AG08396 (cell line): ENCODE results near the gene BSG.
"Not testable (repeated sequence)": the region's sequence is repeated elsewhere in the genome, so short reads cannot be mapped to it uniquely, and the experiment has no call there.

Experiments
- DNase-seq: peaks from one replicate; pipeline ENCODE4 v3.0.0; 2012; ENCODE audit warnings: low spot score, mixed read lengths

Gene BSG

GRCh38 chr19:620166-620862 is 47.9 kb downstream of the BSG start:
- DNase-seq: no peak

GRCh38 chr19:621191-621590 is 48.8 kb downstream of the BSG start:
- not testable (repeated sequence) for DNase-seq

- no peak for DNase-seq
Observed at GRCh38 chr19:621819-622218, 49.4 kb downstream of the BSG start.

- DNase-seq: no peak
Observed at GRCh38 chr19:622666-623065, 50.3 kb downstream of the BSG start.

GRCh38 chr19:623175-623916 is 51.0 kb downstream of the BSG start:
- no peak for DNase-seq

- no peak for DNase-seq
Observed at GRCh38 chr19:623974-624373, 51.6 kb downstream of the BSG start.

GRCh38 chr19:624433-625109 is 52.2 kb downstream of the BSG start:
- DNase-seq: no peak

GRCh38 chr19:625257-625656 is 52.9 kb downstream of the BSG start:
- DNase-seq: no peak

- DNase-seq: not testable (repeated sequence)
Observed at GRCh38 chr19:626566-626965, 54.2 kb downstream of the BSG start.

GRCh38 chr19:628168-628567 is 55.8 kb downstream of the BSG start:
- DNase-seq: no peak

GRCh38 chr19:629515-629914 is 57.1 kb downstream of the BSG start:
- not testable (repeated sequence) for DNase-seq

- DNase-seq: no peak
Observed at GRCh38 chr19:629961-630714, 57.7 kb downstream of the BSG start.

- peak; percentile 76 for DNase-seq
Observed at GRCh38 chr19:632579-633067, 60.2 kb downstream of the BSG start.
